ENCODE data around the gene NFIC. TPM values are rescaled to one million over a fixed set of nuclear protein-coding genes. Genes with fewer than 3 reads are reported as not detected.

The NFIC gene
- total and polyA plus RNA-seq, 4 donors: 12.8 to 100 (median 75.1) TPM

DNA sequence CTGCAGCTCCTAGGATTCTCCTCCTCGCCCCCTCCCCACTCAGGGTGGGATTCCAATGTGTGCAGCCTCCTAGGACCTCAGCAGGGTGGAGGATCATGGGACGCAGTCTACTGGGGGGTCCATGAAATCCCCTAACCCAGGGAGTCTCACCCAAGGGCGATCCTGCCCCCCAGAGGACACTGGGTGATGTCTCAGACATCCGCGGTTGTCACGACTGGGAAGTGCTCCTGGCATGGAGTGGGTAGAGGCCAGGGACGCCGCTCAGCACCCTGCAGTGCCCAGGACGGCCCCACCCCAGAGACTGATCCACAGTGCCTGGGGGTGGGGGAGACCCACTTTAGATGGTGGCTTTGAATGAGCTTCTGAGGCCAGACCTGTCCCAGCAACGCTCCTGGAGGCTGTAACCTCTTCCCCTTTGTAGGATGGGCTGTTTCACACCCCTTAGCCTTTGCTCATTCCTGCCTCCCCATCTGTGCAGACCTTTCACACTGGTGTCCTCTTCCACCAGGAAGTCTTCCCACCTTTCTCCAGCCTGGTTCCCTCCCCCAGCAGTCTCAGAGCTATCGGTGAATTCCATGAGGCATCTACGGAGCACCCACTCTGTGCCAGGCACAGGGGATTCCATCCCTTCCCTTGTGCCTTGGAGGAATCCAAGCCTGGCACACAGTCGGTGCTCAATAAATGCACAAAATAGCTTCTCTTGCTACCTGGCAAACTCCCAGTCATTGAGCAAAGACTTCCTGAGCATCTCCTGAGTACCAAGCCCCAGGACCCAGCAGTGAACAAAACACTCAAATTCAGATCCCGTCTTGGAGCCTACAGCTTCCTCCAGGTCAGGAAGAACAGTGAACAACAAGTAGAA lies 103.5 kb downstream of the NFIC start:
- Histone ChIP-seq H3K4me1 (ENCODE audit: control insufficient read depth in 4 of 4, insufficient read depth in 4 of 4, low read length in 3 of 4) (peaks cover 3 to 22% (median 10%) of the 10 kb centered on the region in 4 donors), H3K27me3 (ENCODE audit: control insufficient read depth in 4 of 4, insufficient read depth in 4 of 4, low read length in 3 of 4) (no peaks in the 10 kb centered on the region), H3K36me3 (ENCODE audit: control insufficient read depth in 4 of 4, insufficient read depth in 3 of 4, low read depth in 1 of 4, low read length in 3 of 4) (no peaks in the 10 kb centered on the region), H3K9me3 (ENCODE audit: control insufficient read depth in 4 of 4, low read length in 3 of 4) (no peaks in the 10 kb centered on the region), H3K4me3 (ENCODE audit: low read depth in 1 of 3, low read length in 3 of 3) (no peak overlapping the region), H3K9ac (ENCODE audit: low read depth in 1 of 2, low read length in 2 of 2) (no peak overlapping the region), H3K27ac (ENCODE audit: low read depth in 1 of 2, low read length in 2 of 2) (no peak overlapping the region)
- TF ChIP-seq NR2F2 (IDR thresholded peaks at IDR 0.05): no peak
- TF ChIP-seq RAD21 (IDR thresholded peaks at IDR 0.05): peak; percentile 14 to 16
- DNase-seq (ENCODE audit: low spot score): no peak
- WGBS: 40% methylated on average over 14 of the region's 14 CpGs

DNA sequence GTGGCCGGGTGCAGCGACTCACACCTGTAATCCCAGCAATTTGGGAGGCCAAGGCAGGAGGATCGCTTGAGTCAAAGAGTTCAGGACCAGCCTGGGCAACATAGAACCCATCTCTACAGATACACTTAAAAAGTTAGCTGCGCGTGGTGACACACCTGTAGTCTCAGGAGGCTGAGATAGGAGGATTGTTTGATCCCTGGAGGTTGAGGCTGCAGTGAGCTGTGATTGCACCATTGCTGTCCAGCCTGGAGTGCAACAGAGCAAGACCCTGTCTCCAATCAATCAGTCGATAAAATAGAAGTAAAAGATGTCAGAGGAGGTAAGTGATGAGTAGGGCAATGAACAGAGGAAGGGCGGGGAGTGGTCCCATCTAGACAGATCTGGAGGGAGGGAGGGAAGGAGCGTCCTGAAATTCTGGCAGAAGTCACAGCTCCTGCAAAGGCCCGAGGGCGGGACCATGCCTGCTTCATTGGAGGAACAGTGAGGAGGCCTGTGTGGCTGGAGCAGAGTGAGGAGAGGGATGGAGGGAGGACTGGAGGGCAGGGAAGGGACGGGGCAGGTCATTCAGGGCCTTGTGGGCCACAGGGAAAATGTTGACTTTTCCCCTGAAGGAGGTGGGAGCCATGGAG lies 104.2 kb downstream of the NFIC start:
- no peak for DNase-seq (ENCODE audit: low spot score)
- H3K4me1 ChIP-seq (ENCODE audit: control insufficient read depth in 4 of 4, insufficient read depth in 4 of 4, low read length in 3 of 4): peaks cover 3 to 22% (median 10%) of the 10 kb centered on the region in 4 donors
- H3K9ac ChIP-seq (ENCODE audit: low read depth in 1 of 2, low read length in 2 of 2): no peak overlapping the region
- H3K4me3 ChIP-seq (ENCODE audit: low read depth in 1 of 3, low read length in 3 of 3): no peak overlapping the region
- H3K9me3 ChIP-seq (ENCODE audit: control insufficient read depth in 4 of 4, low read length in 3 of 4): no peaks in the 10 kb centered on the region
- H3K27me3 ChIP-seq (ENCODE audit: control insufficient read depth in 4 of 4, insufficient read depth in 4 of 4, low read length in 3 of 4): no peaks in the 10 kb centered on the region
- WGBS: 62% methylated on average over 11 of the region's 11 CpGs
- no peak overlapping the region for H3K27ac ChIP-seq (ENCODE audit: low read depth in 1 of 2, low read length in 2 of 2)
- TF ChIP-seq, protein P1, sequence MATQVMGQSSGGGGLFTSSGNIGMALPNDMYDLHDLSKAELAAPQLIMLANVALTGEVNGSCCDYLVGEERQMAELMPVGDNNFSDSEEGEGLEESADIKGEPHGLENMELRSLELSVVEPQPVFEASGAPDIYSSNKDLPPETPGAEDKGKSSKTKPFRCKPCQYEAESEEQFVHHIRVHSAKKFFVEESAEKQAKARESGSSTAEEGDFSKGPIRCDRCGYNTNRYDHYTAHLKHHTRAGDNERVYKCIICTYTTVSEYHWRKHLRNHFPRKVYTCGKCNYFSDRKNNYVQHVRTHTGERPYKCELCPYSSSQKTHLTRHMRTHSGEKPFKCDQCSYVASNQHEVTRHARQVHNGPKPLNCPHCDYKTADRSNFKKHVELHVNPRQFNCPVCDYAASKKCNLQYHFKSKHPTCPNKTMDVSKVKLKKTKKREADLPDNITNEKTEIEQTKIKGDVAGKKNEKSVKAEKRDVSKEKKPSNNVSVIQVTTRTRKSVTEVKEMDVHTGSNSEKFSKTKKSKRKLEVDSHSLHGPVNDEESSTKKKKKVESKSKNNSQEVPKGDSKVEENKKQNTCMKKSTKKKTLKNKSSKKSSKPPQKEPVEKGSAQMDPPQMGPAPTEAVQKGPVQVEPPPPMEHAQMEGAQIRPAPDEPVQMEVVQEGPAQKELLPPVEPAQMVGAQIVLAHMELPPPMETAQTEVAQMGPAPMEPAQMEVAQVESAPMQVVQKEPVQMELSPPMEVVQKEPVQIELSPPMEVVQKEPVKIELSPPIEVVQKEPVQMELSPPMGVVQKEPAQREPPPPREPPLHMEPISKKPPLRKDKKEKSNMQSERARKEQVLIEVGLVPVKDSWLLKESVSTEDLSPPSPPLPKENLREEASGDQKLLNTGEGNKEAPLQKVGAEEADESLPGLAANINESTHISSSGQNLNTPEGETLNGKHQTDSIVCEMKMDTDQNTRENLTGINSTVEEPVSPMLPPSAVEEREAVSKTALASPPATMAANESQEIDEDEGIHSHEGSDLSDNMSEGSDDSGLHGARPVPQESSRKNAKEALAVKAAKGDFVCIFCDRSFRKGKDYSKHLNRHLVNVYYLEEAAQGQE (IDR thresholded peaks at IDR 0.05): no peak
- TF ChIP-seq FOXA1 (IDR thresholded peaks at IDR 0.05): no peak
- H3K36me3 ChIP-seq (ENCODE audit: control insufficient read depth in 4 of 4, insufficient read depth in 3 of 4, low read depth in 1 of 4, low read length in 3 of 4): no peaks in the 10 kb centered on the region

DNA sequence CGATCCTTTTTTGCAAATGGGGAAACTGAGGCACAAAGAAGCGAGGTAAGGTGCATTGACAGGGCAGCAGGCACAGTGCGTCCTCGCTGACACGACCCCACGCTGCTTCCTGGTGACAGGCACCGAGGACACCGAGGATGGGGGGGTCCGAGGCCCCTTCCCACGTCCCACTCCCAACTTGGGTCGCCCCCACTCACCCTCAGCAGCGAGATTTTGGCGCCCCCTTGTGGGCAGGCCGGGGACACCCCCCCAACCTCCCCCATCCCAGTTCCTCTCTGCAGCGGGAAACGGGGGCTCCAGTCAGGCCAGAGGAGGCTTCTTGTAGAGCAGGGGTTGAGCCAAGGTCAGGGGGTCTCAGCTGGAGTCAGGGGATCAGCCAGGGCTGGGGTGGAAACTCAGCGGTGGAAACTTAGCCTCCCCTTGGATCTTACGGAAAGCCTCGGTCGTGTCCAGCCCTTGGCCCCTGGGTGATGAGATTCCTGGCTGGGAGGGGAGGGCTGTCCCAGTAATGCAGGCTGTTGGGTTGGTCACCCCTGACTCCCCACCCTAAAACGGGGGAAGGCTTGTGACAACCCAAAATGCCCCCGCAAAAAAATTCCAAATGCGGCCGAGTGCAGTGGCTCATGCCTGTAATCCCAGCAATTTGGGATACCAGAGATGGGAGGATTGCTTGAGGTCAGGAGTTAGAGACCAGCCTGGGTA lies 105.7 kb downstream of the NFIC start:
- 31% methylated on average over 24 of the region's 24 CpGs for WGBS
- H3K4me3 ChIP-seq (ENCODE audit: low read depth in 1 of 3, low read length in 3 of 3): no peak overlapping the region
- H3K36me3 ChIP-seq (ENCODE audit: control insufficient read depth in 4 of 4, insufficient read depth in 3 of 4, low read depth in 1 of 4, low read length in 3 of 4): no peaks in the 10 kb centered on the region
- DNase-seq (ENCODE audit: low spot score): peak; percentile 51
- no peak overlapping the region for H3K9ac ChIP-seq (ENCODE audit: low read depth in 1 of 2, low read length in 2 of 2)
- H3K27ac ChIP-seq (ENCODE audit: low read depth in 1 of 2, low read length in 2 of 2): no peak overlapping the region
- H3K27me3 ChIP-seq (ENCODE audit: control insufficient read depth in 4 of 4, insufficient read depth in 4 of 4, low read length in 3 of 4): no peaks in the 10 kb centered on the region
- TF ChIP-seq, protein P2, sequence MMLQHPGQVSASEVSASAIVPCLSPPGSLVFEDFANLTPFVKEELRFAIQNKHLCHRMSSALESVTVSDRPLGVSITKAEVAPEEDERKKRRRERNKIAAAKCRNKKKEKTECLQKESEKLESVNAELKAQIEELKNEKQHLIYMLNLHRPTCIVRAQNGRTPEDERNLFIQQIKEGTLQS (IDR thresholded peaks at IDR 0.05): no peak
- peak; percentile 74 to 81 for TF ChIP-seq RAD21 (IDR thresholded peaks at IDR 0.05)
- TF ChIP-seq, protein P3, sequence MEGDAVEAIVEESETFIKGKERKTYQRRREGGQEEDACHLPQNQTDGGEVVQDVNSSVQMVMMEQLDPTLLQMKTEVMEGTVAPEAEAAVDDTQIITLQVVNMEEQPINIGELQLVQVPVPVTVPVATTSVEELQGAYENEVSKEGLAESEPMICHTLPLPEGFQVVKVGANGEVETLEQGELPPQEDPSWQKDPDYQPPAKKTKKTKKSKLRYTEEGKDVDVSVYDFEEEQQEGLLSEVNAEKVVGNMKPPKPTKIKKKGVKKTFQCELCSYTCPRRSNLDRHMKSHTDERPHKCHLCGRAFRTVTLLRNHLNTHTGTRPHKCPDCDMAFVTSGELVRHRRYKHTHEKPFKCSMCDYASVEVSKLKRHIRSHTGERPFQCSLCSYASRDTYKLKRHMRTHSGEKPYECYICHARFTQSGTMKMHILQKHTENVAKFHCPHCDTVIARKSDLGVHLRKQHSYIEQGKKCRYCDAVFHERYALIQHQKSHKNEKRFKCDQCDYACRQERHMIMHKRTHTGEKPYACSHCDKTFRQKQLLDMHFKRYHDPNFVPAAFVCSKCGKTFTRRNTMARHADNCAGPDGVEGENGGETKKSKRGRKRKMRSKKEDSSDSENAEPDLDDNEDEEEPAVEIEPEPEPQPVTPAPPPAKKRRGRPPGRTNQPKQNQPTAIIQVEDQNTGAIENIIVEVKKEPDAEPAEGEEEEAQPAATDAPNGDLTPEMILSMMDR (IDR thresholded peaks at IDR 0.05; ENCODE audit: low read depth, low read length, missing input control): peak; percentile 68
- H3K4me1 ChIP-seq (ENCODE audit: control insufficient read depth in 4 of 4, insufficient read depth in 4 of 4, low read length in 3 of 4): peaks cover 3 to 15% (median 8%) of the 10 kb centered on the region in 4 donors
- no peaks in the 10 kb centered on the region for H3K9me3 ChIP-seq (ENCODE audit: control insufficient read depth in 4 of 4, low read length in 3 of 4)
